GOT3 (cell line): Measurements from ENCODE around the gene GMPR2.
"Not testable (repeated sequence)": the region's sequence is repeated elsewhere in the genome, so short reads cannot be mapped to it uniquely, and the experiment has no call there.

Experiments used
- DNase-seq: peaks from one replicate; lab custom pipeline; 2025; ENCODE audit warnings: mixed read lengths; lab: John Stamatoyannopoulos, UW

Gene GMPR2

DNA sequence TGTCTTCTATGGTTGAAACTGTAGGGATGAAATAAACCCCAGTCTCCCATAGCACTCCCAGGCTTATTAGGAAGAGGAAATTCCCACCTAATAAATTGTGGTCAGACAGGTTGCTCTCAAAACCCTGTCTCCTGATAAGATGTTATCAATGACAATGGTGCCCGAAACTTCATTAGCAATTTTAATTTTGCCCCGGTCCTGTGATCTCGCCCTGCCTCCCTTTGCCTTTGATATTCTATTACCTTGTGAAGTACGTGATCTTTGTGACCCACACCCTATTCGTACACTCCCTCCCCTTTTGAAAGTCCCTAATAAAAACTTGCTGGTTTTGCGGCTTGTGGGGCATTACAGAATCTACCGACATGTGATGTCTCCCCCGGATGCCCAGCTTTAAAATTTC lies 30.2 kb upstream of the GMPR2 start:
- DNase-seq: not testable (repeated sequence)

DNA sequence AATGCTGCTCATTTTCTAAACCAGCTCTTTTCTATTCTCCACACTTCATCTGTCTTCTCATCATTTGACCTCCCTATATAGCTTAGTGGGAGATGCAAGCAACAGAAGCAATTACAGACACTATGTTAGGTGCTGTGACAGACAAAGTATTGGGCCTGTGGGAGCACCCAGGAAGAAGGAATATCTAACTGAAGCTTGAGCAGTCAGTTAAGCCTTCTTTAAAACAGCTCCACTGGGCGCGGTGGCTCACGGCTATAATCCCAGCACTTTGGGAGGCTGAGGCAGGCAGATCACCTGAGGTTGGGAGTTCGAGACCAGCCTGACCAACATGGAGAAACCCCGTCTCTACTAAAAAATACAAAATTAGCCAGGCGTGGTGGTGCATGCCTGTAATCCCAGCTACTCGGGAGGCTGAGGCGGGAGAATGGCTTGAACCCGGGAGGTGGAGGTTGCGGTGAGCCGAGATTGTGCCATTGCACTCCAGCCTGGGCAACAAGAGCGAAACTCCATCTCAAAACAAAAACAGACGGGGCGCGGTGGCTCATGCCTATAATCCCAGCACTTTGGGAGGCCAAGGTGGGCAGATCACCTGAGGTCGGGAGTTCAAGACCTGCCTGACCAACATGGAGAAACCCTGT lies 29.4 kb upstream of the GMPR2 start:
- DNase-seq: not testable (repeated sequence)

DNA sequence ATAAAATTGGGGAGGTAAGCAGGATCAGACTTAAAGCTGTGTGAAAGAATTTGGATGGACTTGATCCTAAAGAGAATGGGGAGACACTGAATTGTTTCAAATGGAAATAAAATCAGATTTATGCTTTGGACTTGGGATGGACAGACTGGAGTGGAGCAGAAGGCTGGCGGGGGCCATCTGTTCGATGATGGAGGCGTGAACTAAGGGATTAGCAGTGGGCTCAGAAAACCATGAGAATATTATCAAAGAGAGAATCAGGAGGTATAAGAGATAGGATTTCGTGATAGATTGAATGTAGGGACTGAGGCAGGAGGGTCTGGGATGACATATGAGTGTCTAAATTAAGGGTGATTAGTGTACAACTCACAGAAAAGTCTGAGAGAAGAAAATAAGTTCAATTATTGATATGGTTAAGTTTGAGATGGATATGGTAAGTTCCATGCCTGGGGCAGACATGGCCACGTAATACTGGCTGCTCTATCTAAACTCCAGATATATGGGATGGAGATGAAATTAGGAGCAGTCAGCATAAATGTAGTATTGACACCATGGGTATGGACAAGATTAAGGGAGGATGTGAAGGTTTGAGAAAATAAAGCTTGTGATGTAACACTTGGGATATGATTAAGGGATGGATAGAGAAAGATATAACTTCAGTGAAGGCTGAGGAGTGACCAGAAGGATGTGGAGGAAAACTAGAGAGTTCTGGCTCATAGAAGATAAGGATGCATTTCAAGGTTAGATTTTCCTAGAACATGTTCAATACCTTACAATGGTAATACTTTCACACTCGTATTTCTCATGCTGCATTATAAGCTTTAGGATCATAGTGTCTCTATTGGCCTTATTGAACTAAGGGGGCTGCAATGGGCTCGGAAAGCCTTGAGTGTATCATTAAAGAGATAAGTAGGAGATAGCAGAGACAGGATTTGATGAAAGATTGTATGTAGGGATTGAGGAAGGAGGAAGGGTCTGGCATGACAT lies 28.3 kb upstream of the GMPR2 start:
- DNase-seq: no peak

DNA sequence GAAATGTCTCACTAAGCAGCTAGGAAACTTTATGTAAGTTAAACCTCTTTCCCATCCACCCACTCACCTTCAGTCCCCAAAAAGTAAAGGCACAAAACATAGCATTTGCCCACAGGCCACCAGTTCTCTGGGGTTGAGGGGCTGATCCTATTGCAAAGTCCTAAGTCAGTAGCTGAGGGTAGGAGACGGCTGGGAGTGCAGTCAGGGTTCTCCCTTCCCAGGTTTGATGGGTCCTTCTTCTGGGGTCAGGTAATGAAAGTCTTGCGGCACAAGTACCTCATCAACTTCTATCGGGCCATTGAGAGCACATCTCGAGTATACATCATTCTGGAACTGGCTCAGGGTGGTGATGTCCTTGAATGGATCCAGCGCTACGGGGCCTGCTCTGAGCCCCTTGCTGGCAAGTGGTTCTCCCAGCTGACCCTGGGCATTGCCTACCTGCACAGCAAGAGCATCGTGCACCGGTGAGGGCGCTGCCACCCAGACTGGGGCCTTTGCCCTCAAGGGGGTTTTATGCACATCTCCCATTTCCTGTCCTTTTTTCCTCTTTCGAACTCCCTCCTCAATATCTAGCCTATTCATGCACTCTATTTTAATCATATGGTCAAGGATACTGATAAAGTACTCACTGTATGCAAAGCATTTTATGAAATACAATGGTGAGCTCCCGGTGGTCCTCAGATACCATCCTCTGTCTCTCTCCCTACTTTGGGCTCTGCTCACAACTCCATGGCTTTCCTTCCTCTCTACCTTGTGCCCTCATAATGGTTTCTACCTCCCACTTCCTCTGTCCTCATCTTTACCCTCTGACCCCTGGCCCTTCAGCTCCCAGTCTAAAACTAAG lies 26.2 kb upstream of the GMPR2 start:
- DNase-seq: no peak

DNA sequence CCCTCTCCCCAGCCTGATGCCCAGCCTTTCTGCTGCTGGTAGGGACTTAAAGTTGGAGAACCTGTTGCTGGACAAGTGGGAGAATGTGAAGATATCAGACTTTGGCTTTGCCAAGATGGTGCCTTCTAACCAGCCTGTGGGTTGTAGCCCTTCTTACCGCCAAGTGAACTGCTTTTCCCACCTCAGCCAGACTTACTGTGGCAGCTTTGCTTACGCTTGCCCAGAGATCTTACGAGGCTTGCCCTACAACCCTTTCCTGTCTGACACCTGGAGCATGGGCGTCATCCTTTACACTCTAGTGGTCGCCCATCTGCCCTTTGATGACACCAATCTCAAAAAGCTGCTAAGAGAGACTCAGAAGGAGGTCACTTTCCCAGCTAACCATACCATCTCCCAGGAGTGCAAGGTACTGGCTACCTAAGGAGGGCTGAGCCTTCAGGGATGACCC lies 25.6 kb upstream of the GMPR2 start:
- no peak for DNase-seq

DNA sequence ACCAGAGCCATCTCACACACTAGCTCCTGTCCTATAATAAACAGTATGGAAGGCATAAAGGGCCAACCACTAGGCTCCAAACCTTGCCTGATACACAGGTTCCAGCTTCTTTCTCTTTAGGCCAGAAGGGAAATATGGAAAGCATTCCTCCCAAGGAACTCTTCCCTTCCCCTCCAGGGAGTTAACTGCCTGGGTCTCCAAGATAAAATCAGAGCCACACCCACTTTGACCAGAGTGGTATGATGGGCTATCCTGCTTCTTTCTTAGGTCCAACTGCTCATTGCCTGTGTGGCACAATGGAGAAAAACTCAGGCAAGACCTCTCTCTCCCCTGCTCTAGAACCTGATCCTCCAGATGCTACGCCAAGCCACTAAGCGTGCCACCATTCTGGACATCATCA lies 25.1 kb upstream of the GMPR2 start:
- no peak for DNase-seq

DNA sequence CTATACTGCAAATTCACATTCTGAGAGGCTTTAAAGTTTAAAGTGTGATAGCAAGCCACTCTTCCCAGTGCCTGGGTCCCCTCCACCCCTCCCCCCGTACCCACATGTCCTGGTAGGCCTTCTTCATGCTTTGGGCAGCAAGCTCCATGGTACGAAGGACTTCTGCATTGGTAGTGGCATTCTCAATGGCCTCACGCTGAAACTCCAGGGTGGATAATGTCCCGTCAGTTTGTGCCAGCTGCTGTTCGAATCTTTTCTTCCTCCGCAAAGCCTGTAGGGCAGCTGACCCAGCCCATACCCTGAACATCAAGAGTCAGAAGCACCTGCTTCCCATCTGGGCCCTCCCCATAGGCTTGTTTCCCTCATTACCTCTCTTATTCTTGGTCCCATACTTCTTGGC lies 21.4 kb upstream of the GMPR2 start:
- no peak for DNase-seq

- peak; percentile 71 for DNase-seq
Observed at GRCh38 chr14:24212924-24213865, 19.5 kb upstream of the GMPR2 start, which contains the start of gene CHMP4A. TSS of gene CHMP4A (minus strand) at chr14:24213488. CDS start at chr14:24213439, 49 bp downstream.

- no peak for DNase-seq
Observed at GRCh38 chr14:24213866-24214662, 18.7 kb upstream of the GMPR2 start.

DNA sequence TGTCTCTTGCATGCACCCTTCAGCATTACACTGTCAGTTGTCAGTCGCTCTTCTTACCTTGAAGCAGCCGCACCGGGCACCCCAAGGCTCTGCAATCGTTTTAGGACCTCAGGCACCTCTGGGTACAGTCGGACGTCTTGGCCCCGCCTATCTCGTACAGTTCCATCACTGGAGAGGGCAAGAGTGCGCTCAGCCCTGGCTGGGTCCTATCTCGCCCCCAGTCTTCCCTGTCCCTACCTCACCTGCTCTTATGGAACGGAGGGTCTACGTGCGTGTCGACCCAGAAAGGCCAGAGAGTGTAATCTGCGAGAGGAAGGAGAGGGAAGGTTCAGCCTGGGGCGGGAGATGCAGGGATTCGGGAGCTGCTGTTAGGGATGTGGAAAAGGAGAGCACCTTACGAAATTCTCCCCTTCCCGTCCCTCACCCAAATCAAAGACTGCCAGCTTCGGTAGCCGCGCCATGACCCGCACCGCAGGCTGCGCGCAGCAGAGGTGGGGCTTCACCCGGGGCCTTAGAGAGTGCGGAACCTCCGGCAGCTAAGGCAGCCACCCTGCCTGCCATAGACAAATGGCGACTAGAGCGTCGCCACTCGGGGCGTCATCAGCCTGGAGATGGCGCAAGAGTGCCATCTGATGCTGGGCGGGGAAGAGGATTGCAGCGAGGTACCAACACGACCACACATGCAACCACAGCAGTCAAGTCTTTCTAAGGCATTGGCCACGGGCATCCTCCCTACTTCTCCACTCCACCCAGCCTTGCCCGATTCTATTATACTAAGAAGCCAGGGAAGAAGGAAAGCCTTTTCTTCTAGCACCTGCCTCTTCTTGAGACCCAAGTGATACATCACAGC lies 17.0 kb upstream of the GMPR2 start, which contains the start of gene MDP1:
Gene MDP1, minus strand, starts transcription at position 572 of the 850 bp plus-strand sequence. Its CDS starts 111 bp downstream, at position 461.
- peak; percentile 8 for DNase-seq

- DNase-seq: no peak
Observed at GRCh38 chr14:24216345-24216699, 16.4 kb upstream of the GMPR2 start.

DNA sequence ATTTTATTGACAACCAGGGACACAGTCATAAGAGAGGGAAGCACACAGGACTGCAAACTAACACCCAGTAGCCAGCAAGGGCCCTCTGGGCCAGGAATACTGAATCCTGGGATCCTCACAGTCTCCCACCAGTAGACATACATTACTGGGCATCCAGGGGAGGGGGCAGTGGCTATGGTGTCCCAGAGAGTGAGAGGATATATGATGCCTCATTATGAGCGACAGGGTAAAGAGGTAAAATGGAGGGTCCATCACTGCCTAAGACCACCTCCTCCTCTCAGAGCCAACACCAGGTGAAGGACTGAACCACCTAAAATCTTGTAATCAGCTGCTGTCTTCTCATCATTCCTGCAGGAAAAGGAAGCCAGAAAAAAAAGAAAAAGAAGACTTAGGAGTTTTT lies 15.9 kb upstream of the GMPR2 start:
- not testable (repeated sequence) for DNase-seq

DNA sequence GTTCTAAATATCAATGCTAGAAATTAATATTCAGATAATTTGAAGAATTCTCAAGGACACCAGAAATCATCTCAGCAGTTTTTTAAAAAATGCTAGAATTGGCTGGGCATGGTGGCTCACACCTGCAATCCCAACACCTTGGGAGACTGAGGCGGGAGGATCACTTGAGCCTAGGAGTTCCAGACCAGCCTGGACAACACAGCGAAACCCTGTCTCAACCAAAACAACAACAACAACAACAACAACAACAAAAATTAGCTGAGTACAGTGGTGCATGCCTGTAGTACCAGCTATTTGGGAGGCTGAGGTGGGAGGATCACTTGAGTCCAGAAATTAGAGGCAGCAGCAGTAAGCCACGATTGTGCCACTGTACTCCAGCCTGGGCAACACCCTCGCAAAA lies 13.6 kb upstream of the GMPR2 start:
- DNase-seq: no peak

GRCh38 chr14:24219521-24219920 lies 13.2 kb upstream of the GMPR2 start:
- no peak for DNase-seq

DNA sequence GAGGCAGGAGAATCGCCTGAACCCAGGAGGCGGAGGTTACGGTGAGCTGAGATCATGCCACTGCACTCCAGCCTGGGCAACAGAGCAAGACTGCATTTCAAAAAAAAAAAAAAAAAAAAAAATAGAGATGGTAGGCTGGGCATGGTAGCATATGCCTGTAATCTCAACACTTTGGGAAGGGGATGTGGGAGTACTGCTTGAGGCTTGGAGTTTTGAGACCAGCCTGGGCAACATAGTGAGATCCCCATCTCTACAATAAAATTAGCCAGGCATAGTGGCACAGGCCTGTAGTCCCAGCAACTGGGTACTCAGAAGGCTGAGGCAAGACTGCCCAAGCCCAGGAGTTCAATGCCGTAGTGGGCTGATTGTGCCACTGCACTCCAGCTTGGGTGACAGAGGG lies 9.7 kb upstream of the GMPR2 start:
- DNase-seq: not testable (repeated sequence)

- DNase-seq: no peak
Observed at GRCh38 chr14:24224618-24225071, 8.1 kb upstream of the GMPR2 start.

- no peak for DNase-seq
Observed at GRCh38 chr14:24226473-24226872, 6.3 kb upstream of the GMPR2 start.

- DNase-seq: no peak
Observed at GRCh38 chr14:24228902-24229301, 3.8 kb upstream of the GMPR2 start.
